Measurements from ENCODE around the gene XK.

Gene XK

GRCh38 chrX:37679888-37680287 is 5.7 kb upstream of the XK start:
- DNase-seq (ENCODE audit: low spot score) = no peak

GRCh38 chrX:37684426-37684825 is 1.2 kb upstream of the XK start:
- DNase-seq (ENCODE audit: low spot score) = no peak

- no peak for DNase-seq (ENCODE audit: low spot score)
Observed at GRCh38 chrX:37684973-37685372, 618 bp upstream of the XK start.

- peak; percentile 17 for DNase-seq (ENCODE audit: low spot score)
Observed at GRCh38 chrX:37686369-37686995, 891 bp downstream of the XK start.

- no peak for DNase-seq (ENCODE audit: low spot score)
Observed at GRCh38 chrX:37686996-37687395, 1.4 kb downstream of the XK start.

GRCh38 chrX:37690119-37690518 is 4.5 kb downstream of the XK start:
- DNase-seq (ENCODE audit: low spot score) = no peak

- no peak for DNase-seq (ENCODE audit: low spot score)
Observed at GRCh38 chrX:37692918-37693317, 7.3 kb downstream of the XK start.

- DNase-seq (ENCODE audit: low spot score) = no peak
Observed at GRCh38 chrX:37697169-37697760, 11.7 kb downstream of the XK start.

- no peak for DNase-seq (ENCODE audit: low spot score)
Observed at GRCh38 chrX:37701588-37701987, 16.0 kb downstream of the XK start.

- no peak for DNase-seq (ENCODE audit: low spot score)
Observed at GRCh38 chrX:37711991-37712390, 26.4 kb downstream of the XK start.

GRCh38 chrX:37712458-37712857 is 26.9 kb downstream of the XK start:
- no peak for DNase-seq (ENCODE audit: low spot score)

- no peak for DNase-seq (ENCODE audit: low spot score)
Observed at GRCh38 chrX:37714479-37714878, 28.9 kb downstream of the XK start.

- DNase-seq (ENCODE audit: low spot score) = no peak
Observed at GRCh38 chrX:37716602-37717001, 31.0 kb downstream of the XK start.

GRCh38 chrX:37717708-37718107 is 32.1 kb downstream of the XK start:
- no peak for DNase-seq (ENCODE audit: low spot score)

GRCh38 chrX:37722595-37722994 is 37.0 kb downstream of the XK start:
- no peak for DNase-seq (ENCODE audit: low spot score)

- DNase-seq (ENCODE audit: low spot score) = no peak
Observed at GRCh38 chrX:37726346-37726745, 40.8 kb downstream of the XK start.

- DNase-seq (ENCODE audit: low spot score) = peak; percentile 54
Observed at GRCh38 chrX:37745354-37745753, 59.8 kb downstream of the XK start.

- no peak for DNase-seq (ENCODE audit: low spot score)
Observed at GRCh38 chrX:37745835-37746217, 60.2 kb downstream of the XK start.

GRCh38 chrX:37746218-37746941 is 60.8 kb downstream of the XK start:
- DNase-seq (ENCODE audit: low spot score) = peak; percentile 6

GRCh38 chrX:37746951-37747350 is 61.4 kb downstream of the XK start:
- DNase-seq (ENCODE audit: low spot score) = no peak

- DNase-seq (ENCODE audit: low spot score) = no peak
Observed at GRCh38 chrX:37752281-37752680, 66.7 kb downstream of the XK start.

- no peak for DNase-seq (ENCODE audit: low spot score)
Observed at GRCh38 chrX:37752936-37753335, 67.3 kb downstream of the XK start.

GRCh38 chrX:37753384-37753783 is 67.8 kb downstream of the XK start:
- no peak for DNase-seq (ENCODE audit: low spot score)

- no peak for DNase-seq (ENCODE audit: low spot score)
Observed at GRCh38 chrX:37754516-37754915, 68.9 kb downstream of the XK start.

Measured in SW480 (cell line).